Measurements from ENCODE around the gene DES. TPM values are rescaled to one million over a fixed set of nuclear protein-coding genes. Genes with fewer than 3 reads are reported as not detected.

DES gene
- total RNA-seq, 1 donor from 2014 or later, result 9.3 TPM

GRCh38 chr2:219419012-219419324 lies 791 bp downstream of the DES start:
- Mint-ChIP-seq H3K9me3 (no peaks in the 10 kb centered on the region), H3K36me3 (no peaks in the 10 kb centered on the region), H3K4me1 (ENCODE audit: unreplicated experiment) (peaks cover 9% of the 10 kb centered on the region), H3K27me3 (peaks cover 43% of the 10 kb centered on the region), H3K4me3 (peak overlapping the region; percentile 25), H3K27ac (no peak overlapping the region)
- no peak for TF ChIP-seq CTCF (conservative IDR thresholded peaks at IDR 0.05)
- DNase-seq (ENCODE audit: extremely low spot score, unreplicated experiment), result no peak

GRCh38 chr2:219419331-219420197 lies 1.4 kb downstream of the DES start:
- no peak for TF ChIP-seq CTCF (conservative IDR thresholded peaks at IDR 0.05)
- H3K27ac Mint-ChIP-seq, result no peak overlapping the region
- peak overlapping the region; percentile 46 for H3K4me3 Mint-ChIP-seq
- no peaks in the 10 kb centered on the region for H3K9me3 Mint-ChIP-seq
- H3K4me1 Mint-ChIP-seq (ENCODE audit: unreplicated experiment), result peaks cover 9% of the 10 kb centered on the region
- H3K36me3 Mint-ChIP-seq, result no peaks in the 10 kb centered on the region
- H3K27me3 Mint-ChIP-seq, result peaks cover 46% of the 10 kb centered on the region
- no peak for DNase-seq (ENCODE audit: extremely low spot score, unreplicated experiment)

GRCh38 chr2:219420687-219421086 lies 2.5 kb downstream of the DES start:
- H3K27me3 Mint-ChIP-seq, result peaks cover 38% of the 10 kb centered on the region
- no peaks in the 10 kb centered on the region for H3K9me3 Mint-ChIP-seq
- no peak for DNase-seq (ENCODE audit: extremely low spot score, unreplicated experiment)
- TF ChIP-seq CTCF (conservative IDR thresholded peaks at IDR 0.05), result no peak
- no peaks in the 10 kb centered on the region for H3K36me3 Mint-ChIP-seq
- no peak overlapping the region for H3K27ac Mint-ChIP-seq
- no peak overlapping the region for H3K4me3 Mint-ChIP-seq
- H3K4me1 Mint-ChIP-seq (ENCODE audit: unreplicated experiment), result peaks cover 9% of the 10 kb centered on the region

- no peak for TF ChIP-seq CTCF (conservative IDR thresholded peaks at IDR 0.05)
- Mint-ChIP-seq H3K27ac (no peak overlapping the region), H3K36me3 (no peaks in the 10 kb centered on the region), H3K4me3 (no peak overlapping the region), H3K9me3 (no peaks in the 10 kb centered on the region), H3K27me3 (peaks cover 31% of the 10 kb centered on the region), H3K4me1 (ENCODE audit: unreplicated experiment) (peaks cover 4% of the 10 kb centered on the region)
- no peak for DNase-seq (ENCODE audit: extremely low spot score, unreplicated experiment)
These were observed 3.1 kb downstream of the DES start for GRCh38 chr2:219421323-219421722.

GRCh38 chr2:219422952-219423534 lies 4.9 kb downstream of the DES start:
- no peaks in the 10 kb centered on the region for H3K9me3 Mint-ChIP-seq
- peaks cover 24% of the 10 kb centered on the region for H3K27me3 Mint-ChIP-seq
- H3K36me3 Mint-ChIP-seq, result no peaks in the 10 kb centered on the region
- H3K27ac Mint-ChIP-seq, result no peak overlapping the region
- peaks cover 4% of the 10 kb centered on the region for H3K4me1 Mint-ChIP-seq (ENCODE audit: unreplicated experiment)
- TF ChIP-seq CTCF (conservative IDR thresholded peaks at IDR 0.05), result no peak
- no peak for DNase-seq (ENCODE audit: extremely low spot score, unreplicated experiment)
- no peak overlapping the region for H3K4me3 Mint-ChIP-seq
